ENCODE measurements around the gene PHLDA2.

PHLDA2 gene

DNA sequence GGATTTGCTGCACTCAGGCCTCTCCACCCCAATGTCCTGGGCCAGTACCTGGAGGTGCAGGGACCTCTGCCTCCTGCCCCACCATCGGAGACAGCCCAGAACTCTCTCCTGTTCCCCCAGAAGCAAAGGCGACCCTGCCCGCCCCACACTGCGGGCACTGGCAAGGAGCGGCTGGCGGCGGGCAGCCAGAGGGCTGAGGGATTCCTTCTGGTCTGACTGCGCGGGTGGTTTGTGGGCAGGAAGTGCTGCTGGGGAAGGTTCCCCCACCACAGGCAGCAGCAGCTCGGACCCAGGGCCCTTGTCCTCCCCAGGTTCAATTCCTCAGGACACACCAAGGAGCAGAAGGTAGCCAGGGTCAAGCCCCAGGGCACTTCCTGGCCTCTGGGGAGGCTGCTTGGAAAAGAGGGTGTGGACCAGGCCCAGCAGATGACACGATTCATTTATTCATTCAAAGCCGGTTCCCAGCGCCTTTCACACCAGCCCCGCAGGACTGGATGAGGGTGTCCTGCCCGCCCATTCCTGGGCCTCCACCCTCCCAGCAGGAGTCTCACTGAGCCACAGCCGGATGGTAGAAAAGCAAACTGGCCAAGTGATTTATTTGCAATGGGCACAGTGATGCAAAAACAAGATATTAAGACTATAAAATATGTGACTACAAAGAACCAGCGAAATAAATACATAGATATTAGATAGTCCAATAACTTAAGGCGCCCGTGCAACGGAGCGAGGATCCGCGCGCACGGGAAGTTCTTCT, 1.2 kb downstream of the PHLDA2 start:
- DNase-seq, result no peak

- DNase-seq, result no peak
Observed at GRCh38 chr11:2927121-2927800, 2.0 kb downstream of the PHLDA2 start.

DNA sequence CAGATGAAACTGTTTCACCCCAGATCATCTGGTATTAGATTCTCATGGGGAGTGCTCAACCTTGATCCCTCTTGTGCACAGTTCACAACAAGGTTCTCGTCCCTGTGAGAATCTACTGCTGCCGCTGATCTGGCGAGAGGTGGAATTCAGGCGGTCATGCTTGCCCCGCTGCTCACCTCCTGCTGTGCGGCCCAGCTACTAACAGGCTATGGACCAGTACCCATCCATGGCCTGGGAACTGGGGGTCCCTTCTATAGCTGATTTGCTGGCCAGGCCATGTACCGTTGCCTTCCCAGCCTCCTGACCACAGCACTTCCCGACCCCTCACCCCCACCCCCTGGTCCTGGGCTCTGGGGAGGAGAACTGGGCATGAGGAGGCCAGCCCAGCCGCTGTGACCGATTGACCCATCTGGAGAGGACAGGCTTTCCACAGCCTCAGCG, 2.6 kb downstream of the PHLDA2 start:
- no peak for DNase-seq

GRCh38 chr11:2924821-2925675, 4.2 kb downstream of the PHLDA2 start:
- DNase-seq, result no peak

DNA sequence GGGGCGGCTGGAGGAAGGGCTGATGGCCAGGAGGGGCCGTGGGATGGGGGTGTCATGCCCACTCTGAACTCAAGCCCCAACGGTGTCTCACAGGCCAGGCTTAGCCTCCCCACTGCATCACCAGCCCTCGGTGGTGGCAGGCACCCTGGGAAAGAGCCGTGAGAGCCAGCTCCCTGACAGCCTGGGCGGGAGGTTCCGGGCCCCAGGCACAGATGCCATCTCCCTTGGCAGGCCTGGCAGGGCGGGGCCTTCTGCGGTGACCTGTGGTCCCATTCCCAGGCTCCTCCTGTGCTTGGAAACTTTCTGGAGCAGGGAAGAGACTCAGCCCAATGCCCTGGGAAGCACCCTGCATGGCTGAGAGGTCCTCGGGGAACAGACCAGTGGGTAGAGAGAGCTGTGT, 4.8 kb downstream of the PHLDA2 start:
- DNase-seq, result no peak

DNA sequence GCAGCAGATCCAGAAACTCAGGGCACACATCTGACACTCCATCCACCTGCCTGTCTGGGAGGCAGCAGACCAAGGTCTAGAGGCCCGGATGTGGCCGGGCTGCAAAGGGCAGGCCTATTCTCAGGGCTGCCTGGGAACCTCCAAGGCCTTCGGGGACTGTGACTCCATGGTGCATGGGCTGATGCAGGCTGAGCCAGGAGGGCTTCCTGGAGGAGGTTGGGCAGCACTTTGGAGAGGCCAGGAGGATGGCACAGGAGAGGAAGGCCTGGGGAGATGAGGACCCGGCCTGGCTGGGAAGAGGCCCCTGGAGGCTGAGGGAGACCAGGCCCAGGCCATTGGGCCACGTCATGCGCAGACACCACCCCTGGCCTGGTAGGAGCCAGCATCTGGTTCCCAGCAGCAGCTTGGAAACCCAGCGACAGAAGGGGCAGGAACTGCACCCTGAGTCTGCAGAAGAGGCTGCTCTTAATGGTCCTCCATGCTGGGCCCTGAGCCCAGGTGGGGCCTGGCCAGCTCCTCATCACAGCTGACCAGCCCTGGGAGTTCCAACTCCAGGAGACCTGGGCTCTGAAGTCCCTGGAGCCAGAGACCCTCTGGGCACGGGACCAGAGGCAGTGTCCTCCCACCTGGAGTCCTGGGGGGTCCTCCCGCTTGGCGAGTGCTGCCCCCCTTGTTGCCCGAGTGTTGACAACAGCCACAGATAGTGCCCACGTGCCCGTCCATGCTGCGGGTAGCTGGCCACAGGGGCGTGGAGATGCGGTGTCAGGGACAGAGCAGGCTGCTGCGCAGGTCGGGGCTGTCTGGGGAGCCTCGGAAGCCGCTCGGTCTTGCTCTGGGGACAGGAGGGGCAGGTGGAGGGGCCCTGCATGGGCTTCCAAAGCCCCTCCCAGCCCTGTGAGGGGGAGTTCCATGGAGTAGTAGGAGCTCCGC, 5.5 kb downstream of the PHLDA2 start:
- no peak for DNase-seq

- DNase-seq, result no peak
Observed at GRCh38 chr11:2922655-2923054, 6.6 kb downstream of the PHLDA2 start.

- no peak for DNase-seq
Observed at GRCh38 chr11:2921742-2922493, 7.3 kb downstream of the PHLDA2 start.

- no peak for DNase-seq
Observed at GRCh38 chr11:2921261-2921660, 8.0 kb downstream of the PHLDA2 start.

DNA sequence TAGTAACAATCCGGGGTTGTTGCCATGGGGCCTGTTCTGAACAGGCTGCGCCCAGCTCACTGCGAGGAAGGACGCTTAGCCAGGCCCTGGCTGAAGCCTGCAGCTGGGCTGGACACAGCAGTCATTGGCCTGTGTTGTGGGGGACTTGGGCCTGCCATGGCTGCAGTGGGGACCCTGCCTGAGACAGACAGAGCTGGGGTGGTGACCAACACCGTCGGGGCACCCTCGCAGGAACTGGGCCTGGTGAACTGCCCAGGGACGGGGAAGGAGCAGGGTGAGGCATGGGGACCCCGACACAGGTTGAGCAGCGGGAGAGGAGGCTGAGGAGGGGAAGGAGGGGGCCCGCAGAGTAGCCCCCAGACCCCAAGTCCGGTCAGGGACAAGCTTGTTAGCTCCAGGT, 8.9 kb downstream of the PHLDA2 start:
- no peak for DNase-seq

DNA sequence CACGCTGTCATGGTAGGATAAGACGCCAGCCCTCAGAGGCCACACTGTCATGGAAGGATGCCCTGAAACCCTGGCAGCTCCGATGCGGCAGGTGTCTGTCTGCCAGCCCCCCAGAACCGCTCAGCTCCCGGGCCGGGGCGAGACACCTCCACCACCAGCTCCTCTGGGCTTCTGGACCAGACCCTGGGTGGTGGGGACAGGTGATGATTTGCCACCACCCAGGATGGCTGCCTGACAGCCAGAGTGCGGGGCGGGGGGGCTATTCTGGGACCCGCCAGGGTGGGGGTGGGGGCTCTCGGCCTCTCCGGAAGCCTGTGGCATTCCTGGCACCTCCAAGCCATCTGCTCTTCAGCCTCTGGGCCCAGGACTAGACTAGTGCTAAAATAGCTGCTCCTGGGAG, 9.4 kb downstream of the PHLDA2 start:
- DNase-seq, result no peak

- DNase-seq, result no peak
Observed at GRCh38 chr11:2919188-2919587, 10.0 kb downstream of the PHLDA2 start.

DNA sequence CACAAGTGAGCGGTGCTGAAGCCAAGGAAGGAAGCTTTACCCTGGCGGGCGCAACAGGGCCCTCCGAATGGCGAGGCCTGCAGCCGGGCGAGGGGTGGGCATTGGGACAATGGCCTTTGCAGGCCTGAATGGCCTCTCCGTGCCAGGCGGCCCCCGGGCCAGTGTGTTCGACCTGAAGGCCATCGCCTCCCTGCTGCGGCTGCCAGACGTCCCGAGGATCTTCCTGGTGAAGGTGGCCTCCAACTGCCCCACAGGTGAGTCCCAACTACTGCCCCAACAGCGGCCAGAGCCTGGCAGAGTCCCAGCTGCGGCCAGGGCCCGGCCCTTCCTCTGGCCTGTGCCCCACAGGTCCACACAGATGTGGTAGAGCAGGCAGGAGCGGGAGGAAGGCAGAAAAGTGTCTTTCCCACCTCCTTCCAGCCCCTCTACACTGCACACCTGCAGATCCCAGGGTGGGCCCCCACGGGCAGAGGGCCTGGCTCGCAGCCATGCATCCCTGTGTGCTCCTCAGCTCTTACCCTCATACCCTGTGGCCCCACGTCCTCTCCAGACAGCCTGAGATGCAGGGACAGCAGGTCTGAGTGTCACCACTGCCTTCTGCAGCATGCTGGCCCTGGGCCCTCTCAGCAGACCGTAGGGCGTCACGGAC, 11.3 kb downstream of the PHLDA2 start:
- no peak for DNase-seq

- no peak for DNase-seq
Observed at GRCh38 chr11:2916892-2917645, 12.2 kb downstream of the PHLDA2 start.

- DNase-seq, result no peak
Observed at GRCh38 chr11:2916114-2916891, 12.9 kb downstream of the PHLDA2 start.

GRCh38 chr11:2915473-2915872, 13.7 kb downstream of the PHLDA2 start:
- no peak for DNase-seq

DNA sequence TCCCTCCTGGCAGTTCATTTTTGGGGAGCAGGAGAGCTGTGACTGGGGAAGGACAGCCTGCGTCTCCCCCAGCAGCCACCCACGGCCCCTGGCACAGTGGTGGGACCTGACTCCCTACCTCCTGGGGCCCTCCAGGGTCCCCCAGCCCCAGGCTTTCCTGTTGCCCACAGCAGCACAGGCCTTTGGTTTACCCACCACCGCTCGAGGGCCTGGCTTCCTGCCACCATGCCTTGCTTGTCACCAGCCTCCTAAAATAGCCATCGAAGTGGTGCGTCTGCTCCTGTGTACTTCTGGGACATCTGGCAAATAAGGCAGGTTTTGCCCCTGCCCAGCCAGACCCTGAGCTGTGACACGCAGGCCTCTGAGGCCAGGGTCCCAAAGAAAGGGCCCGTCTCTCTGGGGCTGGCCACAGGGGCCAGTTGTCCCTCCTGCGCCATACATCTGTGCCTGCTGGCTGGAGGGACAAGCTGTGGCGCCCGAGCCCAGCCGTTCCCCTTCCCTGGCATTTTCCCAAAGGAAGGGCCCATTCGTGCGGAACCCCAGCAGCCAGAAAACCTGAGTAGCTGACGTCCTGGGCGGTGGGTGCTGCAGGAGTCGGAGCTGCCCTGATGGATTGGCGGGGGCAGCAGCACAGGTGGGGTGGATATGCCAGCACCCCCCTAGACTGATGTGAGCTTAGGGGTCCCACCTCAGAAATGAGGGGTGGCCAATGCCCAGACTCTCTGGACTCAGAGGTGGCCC, 14.6 kb downstream of the PHLDA2 start:
- no peak for DNase-seq

DNA sequence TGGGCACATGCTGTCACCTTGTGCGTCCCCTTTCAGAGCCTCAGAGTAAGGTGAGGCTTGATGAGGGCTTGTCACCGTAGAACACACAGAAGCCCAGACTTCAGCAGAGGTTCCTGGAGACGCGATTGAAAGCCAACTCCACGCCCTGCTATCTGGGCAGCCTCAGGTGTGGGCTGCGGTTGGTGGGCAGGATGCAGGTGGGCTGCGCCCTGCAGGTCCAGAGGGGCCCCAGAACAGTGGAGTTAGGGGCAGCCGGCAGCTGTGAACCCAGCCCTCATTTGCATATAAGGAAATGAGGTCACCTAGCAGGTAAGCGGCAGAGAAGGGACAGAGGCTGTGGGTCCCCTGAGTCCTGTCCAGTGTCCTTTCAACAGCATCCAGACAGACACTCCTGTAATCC, 15.4 kb downstream of the PHLDA2 start:
- DNase-seq, result no peak

- no peak for DNase-seq
Observed at GRCh38 chr11:2913019-2913431, 16.2 kb downstream of the PHLDA2 start.

All from NCI-H2081 treated with DMSO at 0.1 percent for 48 hours (cell line).